ENCODE measurements around the gene HIF1AN. TPM values are rescaled to one million over a fixed set of nuclear protein-coding genes. Genes with fewer than 3 reads are reported as not detected.

Gene HIF1AN
- total RNA-seq, 1 donor from 2014 or later = 46.5 TPM

DNA sequence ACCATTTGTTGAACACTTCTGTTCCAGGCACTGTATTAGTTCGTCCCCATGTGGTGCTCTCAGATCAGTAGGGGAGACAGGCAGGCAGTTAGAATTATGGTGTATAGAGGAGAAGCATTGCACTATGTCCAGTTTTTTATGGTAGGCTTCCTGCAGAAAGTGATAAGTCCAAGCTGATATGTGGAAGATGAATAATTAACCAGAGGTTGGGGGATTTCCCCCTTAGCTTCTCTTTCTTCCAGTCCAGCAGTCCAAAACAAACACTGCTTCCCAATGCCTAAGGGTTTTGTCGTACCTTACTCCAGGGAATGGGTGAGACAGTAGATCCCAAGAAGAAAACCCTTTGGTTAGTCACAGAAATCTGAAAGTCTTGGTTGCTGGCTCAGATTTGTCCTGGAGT is 19.2 kb downstream of the HIF1AN start:
- no peak for DNase-seq (ENCODE audit: low spot score)
- Mint-ChIP-seq H3K9me3 (no peaks in the 10 kb centered on the region), H3K4me3 (no peak overlapping the region), H3K27me3 (ENCODE audit: insufficient read depth) (no peaks in the 10 kb centered on the region), H3K36me3 (ENCODE audit: low read depth) (peaks cover 22% of the 10 kb centered on the region), H3K4me1 (ENCODE audit: low read depth) (no peaks in the 10 kb centered on the region), H3K27ac (no peak overlapping the region)
- intact Hi-C loops (cut with micrococcal nuclease) = no loop called here

DNA sequence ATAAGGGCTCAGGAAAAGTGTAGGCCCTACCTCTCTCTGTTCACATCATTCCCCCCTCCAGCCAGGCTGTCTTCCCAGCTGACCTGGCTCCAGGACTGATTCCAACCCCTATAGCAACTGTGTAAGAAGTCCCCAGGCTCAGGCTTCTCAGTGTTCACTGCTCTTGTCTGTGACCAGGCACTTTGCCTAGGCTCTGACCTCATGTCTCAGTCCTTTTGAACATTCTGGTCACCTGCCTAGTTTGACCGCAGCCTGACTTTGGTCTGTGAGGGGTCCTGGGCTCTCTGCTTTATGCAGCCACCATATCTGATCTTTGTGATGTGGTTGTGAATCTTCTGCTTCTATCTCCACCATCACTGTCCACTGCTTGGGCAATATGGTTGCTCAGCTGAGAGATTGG is 24.5 kb downstream of the HIF1AN start:
- no peak overlapping the region for H3K4me3 Mint-ChIP-seq
- peaks cover 20% of the 10 kb centered on the region for H3K27me3 Mint-ChIP-seq (ENCODE audit: insufficient read depth)
- H3K9me3 Mint-ChIP-seq = no peaks in the 10 kb centered on the region
- intact Hi-C loops (cut with micrococcal nuclease) = loop anchor here (1.0 to 5.0 kb wide), 4 partner anchors 97 to 452 kb away; no protein-coding TSS in a partner anchor
- DNase-seq (ENCODE audit: low spot score) = no peak
- peaks cover 16% of the 10 kb centered on the region for H3K36me3 Mint-ChIP-seq (ENCODE audit: low read depth)
- no peak overlapping the region for H3K27ac Mint-ChIP-seq
- peaks cover 6% of the 10 kb centered on the region for H3K4me1 Mint-ChIP-seq (ENCODE audit: low read depth)

GRCh38 chr10:100561005-100561404 is 25.3 kb downstream of the HIF1AN start:
- Mint-ChIP-seq H3K36me3 (ENCODE audit: low read depth) (peaks cover 11% of the 10 kb centered on the region), H3K4me3 (no peak overlapping the region), H3K9me3 (no peaks in the 10 kb centered on the region), H3K27ac (no peak overlapping the region), H3K27me3 (ENCODE audit: insufficient read depth) (peaks cover 22% of the 10 kb centered on the region), H3K4me1 (ENCODE audit: low read depth) (peaks cover 6% of the 10 kb centered on the region)
- DNase-seq (ENCODE audit: low spot score) = no peak
- intact Hi-C loops (cut with micrococcal nuclease) = loop anchor here (5.0 kb wide), 3 partner anchors 96 to 451 kb away; no protein-coding TSS in a partner anchor

DNA sequence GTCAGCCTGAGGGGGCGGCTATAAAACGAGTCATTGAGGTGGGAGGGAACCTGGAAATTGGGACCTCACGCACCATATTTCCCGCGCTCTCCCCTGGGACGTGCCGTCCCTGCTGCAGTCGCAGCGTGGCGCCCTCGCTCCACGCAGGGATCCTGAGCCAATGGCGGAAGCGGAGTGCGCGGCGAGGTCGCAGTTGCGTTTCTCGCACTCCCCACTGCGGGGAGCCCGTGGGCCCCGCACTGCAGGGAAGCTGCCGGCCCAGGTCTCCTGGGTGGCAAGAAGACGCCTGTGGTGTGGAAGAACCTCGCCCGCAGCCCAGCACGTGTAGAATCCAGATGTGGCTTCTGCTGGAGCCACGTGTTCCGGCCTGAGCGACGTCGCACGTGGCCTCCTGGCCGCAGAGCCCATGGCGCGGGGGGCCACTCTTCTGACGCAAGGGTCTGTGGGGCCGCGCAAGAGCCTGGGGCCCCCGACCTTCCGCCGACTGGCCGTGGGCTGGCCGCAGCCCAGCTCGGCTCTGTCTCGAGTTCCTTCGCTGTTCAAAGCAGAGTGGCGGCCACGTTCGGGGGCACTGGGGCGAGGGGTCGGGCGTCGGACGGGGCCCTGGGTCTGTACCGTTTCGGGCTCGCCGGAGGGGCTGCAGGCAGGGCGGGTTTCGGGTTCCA is 26.4 kb downstream of the HIF1AN start:
- Mint-ChIP-seq H3K4me3 (no peak overlapping the region), H3K4me1 (ENCODE audit: low read depth) (peaks cover 6% of the 10 kb centered on the region), H3K27ac (no peak overlapping the region), H3K9me3 (no peaks in the 10 kb centered on the region), H3K27me3 (ENCODE audit: insufficient read depth) (peaks cover 34% of the 10 kb centered on the region), H3K36me3 (ENCODE audit: low read depth) (peaks cover 7% of the 10 kb centered on the region)
- intact Hi-C loops (cut with micrococcal nuclease) = loop anchor here (1.0 to 5.0 kb wide), 5 partner anchors 95 to 450 kb away; no protein-coding TSS in a partner anchor
- peak; percentile 72 for DNase-seq (ENCODE audit: low spot score)

DNA sequence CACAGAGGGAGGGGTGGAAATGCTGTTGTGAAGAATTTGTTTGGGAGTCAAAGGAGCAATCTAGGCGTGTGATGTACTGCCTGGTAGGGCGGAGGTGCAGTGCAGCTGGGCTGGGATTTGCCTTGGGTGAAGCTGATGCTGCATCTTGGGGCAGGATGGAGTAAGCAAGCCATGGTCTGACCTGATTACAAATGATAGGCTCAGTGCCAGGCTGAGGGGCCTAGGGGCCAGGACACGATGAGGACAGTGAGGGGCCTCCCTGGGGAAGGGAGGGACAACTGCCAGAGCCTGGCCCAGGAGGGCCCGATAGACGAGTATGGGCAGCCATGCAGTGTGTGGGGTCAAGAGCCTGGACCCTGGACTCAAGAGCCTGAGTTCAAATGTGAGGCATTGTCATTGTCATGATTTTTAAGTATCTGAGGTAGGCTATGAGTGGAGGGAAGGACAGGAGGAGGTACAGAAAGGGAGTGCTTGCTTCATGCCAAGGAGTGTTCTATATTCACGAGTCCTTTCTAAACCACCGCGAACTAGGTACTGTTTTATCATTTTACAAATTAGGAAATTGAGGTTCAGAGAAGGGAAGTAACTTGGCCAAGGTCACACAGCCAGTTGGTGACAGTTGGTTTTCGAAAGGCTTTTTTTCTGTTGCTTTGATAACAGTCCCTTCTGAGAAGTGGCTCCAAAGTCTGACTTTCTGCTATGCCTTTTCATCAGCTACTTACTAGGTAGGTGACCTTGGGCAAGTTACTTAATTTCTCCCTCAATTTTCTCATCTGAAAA is 29.7 kb downstream of the HIF1AN start:
- peaks cover 37% of the 10 kb centered on the region for H3K27me3 Mint-ChIP-seq (ENCODE audit: insufficient read depth)
- H3K9me3 Mint-ChIP-seq = no peaks in the 10 kb centered on the region
- no peak overlapping the region for H3K27ac Mint-ChIP-seq
- peaks cover 6% of the 10 kb centered on the region for H3K4me1 Mint-ChIP-seq (ENCODE audit: low read depth)
- peaks cover 2% of the 10 kb centered on the region for H3K36me3 Mint-ChIP-seq (ENCODE audit: low read depth)
- intact Hi-C loops (cut with micrococcal nuclease) = no loop called here
- no peak overlapping the region for H3K4me3 Mint-ChIP-seq
- no peak for DNase-seq (ENCODE audit: low spot score)

GRCh38 chr10:100566561-100566960 is 30.8 kb downstream of the HIF1AN start:
- Mint-ChIP-seq H3K9me3 (no peaks in the 10 kb centered on the region), H3K27ac (no peak overlapping the region), H3K4me1 (ENCODE audit: low read depth) (peaks cover under 1% of the 10 kb centered on the region), H3K36me3 (ENCODE audit: low read depth) (no peaks in the 10 kb centered on the region), H3K4me3 (no peak overlapping the region), H3K27me3 (ENCODE audit: insufficient read depth) (peaks cover 37% of the 10 kb centered on the region)
- no peak for DNase-seq (ENCODE audit: low spot score)
- intact Hi-C loops (cut with micrococcal nuclease) = no loop called here

- H3K27me3 Mint-ChIP-seq (ENCODE audit: insufficient read depth) = peaks cover 37% of the 10 kb centered on the region
- no peaks in the 10 kb centered on the region for H3K36me3 Mint-ChIP-seq (ENCODE audit: low read depth)
- no peaks in the 10 kb centered on the region for H3K9me3 Mint-ChIP-seq
- no peak for DNase-seq (ENCODE audit: low spot score)
- H3K4me3 Mint-ChIP-seq = no peak overlapping the region
- intact Hi-C loops (cut with micrococcal nuclease) = no loop called here
- H3K27ac Mint-ChIP-seq = no peak overlapping the region
- H3K4me1 Mint-ChIP-seq (ENCODE audit: low read depth) = no peaks in the 10 kb centered on the region
Observed at GRCh38 chr10:100567249-100567648, 31.5 kb downstream of the HIF1AN start.

- no peaks in the 10 kb centered on the region for H3K4me1 Mint-ChIP-seq (ENCODE audit: low read depth)
- no peak overlapping the region for H3K27ac Mint-ChIP-seq
- H3K36me3 Mint-ChIP-seq (ENCODE audit: low read depth) = no peaks in the 10 kb centered on the region
- no peak for DNase-seq (ENCODE audit: low spot score)
- no peaks in the 10 kb centered on the region for H3K9me3 Mint-ChIP-seq
- no peak overlapping the region for H3K4me3 Mint-ChIP-seq
- intact Hi-C loops (cut with micrococcal nuclease) = no loop called here
- peaks cover 39% of the 10 kb centered on the region for H3K27me3 Mint-ChIP-seq (ENCODE audit: insufficient read depth)
Observed at GRCh38 chr10:100567826-100568225, 32.1 kb downstream of the HIF1AN start.

DNA sequence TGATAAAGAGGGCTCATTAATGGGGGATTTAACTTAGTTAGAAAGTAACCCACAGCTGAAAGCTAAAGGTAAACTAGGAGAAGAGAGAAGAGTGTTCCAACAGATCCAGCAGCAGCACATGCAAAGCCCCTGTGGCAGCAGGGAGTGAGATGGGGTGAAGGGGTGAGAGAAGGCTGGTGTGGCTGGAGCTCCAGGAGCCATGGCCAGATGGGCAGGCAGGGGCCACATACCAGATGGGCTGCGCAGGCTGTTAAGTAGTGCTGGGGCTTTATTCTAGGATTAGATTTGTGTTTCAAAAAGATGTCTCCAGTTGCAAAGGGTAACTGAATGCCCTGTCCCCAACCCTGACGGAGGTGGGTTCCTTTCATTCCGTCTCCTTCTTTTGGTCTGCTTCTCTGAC is 33.2 kb downstream of the HIF1AN start:
- no peak for DNase-seq (ENCODE audit: low spot score)
- H3K9me3 Mint-ChIP-seq = no peaks in the 10 kb centered on the region
- H3K4me1 Mint-ChIP-seq (ENCODE audit: low read depth) = no peaks in the 10 kb centered on the region
- no peak overlapping the region for H3K4me3 Mint-ChIP-seq
- peaks cover 35% of the 10 kb centered on the region for H3K27me3 Mint-ChIP-seq (ENCODE audit: insufficient read depth)
- no peaks in the 10 kb centered on the region for H3K36me3 Mint-ChIP-seq (ENCODE audit: low read depth)
- intact Hi-C loops (cut with micrococcal nuclease) = no loop called here
- H3K27ac Mint-ChIP-seq = no peak overlapping the region

DNA sequence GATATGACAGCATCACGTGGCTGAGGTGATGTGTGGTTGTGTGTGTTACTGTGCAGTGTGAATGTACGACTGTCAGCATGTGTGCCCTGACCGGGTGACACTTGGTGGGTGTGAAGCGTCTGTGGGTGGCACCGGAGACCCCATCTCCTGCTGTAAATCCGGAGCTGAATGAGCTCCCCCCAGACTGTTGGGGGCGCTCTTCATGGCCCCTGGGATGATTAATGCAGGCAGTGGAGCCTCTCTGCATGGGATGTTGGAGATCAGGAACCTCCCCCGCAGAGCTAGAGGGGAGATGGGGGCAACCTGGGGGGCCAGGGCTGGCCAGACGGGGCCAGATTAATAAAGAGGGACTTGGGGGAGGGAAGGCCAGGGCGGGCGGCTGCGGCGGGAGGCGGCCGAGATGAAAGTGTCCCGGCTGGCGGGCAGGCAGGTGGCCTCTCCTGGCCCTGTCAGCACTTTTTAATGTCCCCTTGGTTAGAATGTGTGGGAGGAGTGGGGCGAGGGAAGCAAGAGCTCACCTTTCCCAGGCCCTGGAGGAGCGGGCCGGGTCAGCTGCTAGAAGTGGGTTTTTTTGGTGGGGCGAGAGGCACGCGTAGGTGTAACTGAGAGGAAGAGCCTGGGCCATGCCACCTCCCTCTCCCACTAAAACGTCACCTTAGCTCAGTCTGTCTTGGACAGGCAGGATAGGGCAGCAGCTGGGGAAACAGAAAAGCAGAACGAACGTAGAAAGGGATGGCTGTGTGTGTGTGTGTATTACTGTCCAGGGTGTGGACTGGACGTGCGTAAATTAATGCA is 34.1 kb downstream of the HIF1AN start:
- Mint-ChIP-seq H3K27ac (no peak overlapping the region), H3K27me3 (ENCODE audit: insufficient read depth) (peaks cover 29% of the 10 kb centered on the region), H3K9me3 (no peaks in the 10 kb centered on the region), H3K4me1 (ENCODE audit: low read depth) (no peaks in the 10 kb centered on the region), H3K36me3 (ENCODE audit: low read depth) (no peaks in the 10 kb centered on the region), H3K4me3 (no peak overlapping the region)
- no peak for DNase-seq (ENCODE audit: low spot score)
- intact Hi-C loops (cut with micrococcal nuclease) = no loop called here

DNA sequence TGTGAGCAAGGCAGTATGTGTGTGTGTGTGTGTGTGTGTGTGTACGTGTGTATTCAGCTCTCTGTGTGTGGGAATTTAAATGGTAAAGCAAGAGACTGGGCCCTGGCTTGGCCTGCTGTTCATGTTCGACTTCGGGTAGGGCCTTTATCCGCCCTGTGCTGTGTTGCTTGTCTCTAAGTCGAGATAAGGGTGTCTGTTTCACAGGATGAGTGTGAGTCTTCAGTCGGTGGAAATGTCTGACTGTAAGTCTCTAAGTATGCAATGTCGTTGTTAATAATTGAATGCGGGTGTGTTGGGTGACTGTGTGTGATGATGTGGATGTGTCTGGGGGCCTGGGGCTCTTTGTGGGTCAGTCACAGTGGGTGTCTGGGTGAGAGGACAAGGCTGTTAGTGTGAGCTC is 34.8 kb downstream of the HIF1AN start:
- intact Hi-C loops (cut with micrococcal nuclease) = no loop called here
- Mint-ChIP-seq H3K4me1 (ENCODE audit: low read depth) (no peaks in the 10 kb centered on the region), H3K9me3 (no peaks in the 10 kb centered on the region), H3K36me3 (ENCODE audit: low read depth) (no peaks in the 10 kb centered on the region), H3K4me3 (no peak overlapping the region), H3K27me3 (ENCODE audit: insufficient read depth) (peaks cover 26% of the 10 kb centered on the region), H3K27ac (no peak overlapping the region)
- no peak for DNase-seq (ENCODE audit: low spot score)

DNA sequence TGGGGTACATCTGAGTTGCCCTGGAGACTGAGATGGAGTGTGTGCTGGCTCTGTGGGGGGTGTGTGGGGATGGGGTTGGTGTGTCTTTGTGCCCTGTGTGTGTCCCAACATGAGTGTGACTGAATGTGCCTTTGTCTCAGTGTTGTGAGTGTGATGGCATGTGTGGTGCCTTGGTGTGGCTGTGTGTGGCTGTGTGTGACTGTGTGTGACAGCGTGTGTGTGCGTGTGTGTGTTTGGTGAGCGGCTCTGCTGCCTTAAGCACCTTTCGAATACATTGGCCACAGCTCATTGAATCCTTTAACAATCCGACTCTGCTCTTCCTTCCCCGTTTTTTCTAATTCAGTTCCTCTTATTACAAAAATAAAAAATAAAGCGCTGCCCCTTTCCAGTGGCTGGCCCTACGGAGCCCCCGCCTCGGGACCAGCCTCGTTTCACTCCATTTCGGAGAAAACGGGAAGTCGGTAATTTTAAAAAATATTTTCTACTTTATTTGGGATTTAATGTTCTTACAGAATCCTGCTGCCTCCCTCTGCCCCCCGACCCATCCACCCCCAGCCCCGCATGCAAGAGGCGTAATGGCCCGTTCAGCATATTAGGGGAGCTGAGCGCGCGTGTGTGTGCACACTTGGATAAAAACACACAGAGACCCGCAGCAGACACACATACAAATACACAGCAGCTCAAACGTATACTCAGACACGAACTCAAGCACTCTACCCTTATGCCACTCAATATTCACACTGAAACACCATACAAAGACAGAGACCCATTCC is 35.5 kb downstream of the HIF1AN start:
- intact Hi-C loops (cut with micrococcal nuclease) = no loop called here
- no peaks in the 10 kb centered on the region for H3K4me1 Mint-ChIP-seq (ENCODE audit: low read depth)
- no peaks in the 10 kb centered on the region for H3K9me3 Mint-ChIP-seq
- H3K36me3 Mint-ChIP-seq (ENCODE audit: low read depth) = no peaks in the 10 kb centered on the region
- DNase-seq (ENCODE audit: low spot score) = no peak
- H3K4me3 Mint-ChIP-seq = no peak overlapping the region
- peaks cover 21% of the 10 kb centered on the region for H3K27me3 Mint-ChIP-seq (ENCODE audit: insufficient read depth)
- H3K27ac Mint-ChIP-seq = no peak overlapping the region

Measured in activated T-helper 1 cell treated with anti-CD3 and anti-CD28 coated beads, Interleukin-12 subunit alpha, Interleukin-12 subunit beta, Interleukin-2, Interleukin-4 antibody, amounts not matched to agents 30 ng/mL and 10 ng/mL and 1 ng/mL, durations not matched to agents 14 hours and 24 hours and 36 hours (primary cell).